T-cell (primary cell): ENCODE data around the gene EMC9. TPM values are rescaled to one million over a fixed set of nuclear protein-coding genes. Genes with fewer than 3 reads are reported as not detected.

Experiments
- ATAC-seq, 4 experiments: fragments of 200-7000 bp in 3 of 4; fragments of 150-1000 bp in 1 of 4; cut with Tn5 transposase; replicated peaks in 1 of 4; 1 replicate in 3 of 4; 2 replicates in 1 of 4; pipeline ENCODE4 v1.10.0; 2021; ENCODE audit warnings: moderate library complexity in 3 of 4, mild to moderate bottlenecking in 2 of 4, moderate number of reproducible peaks in 1 of 4
- CTCF ChIA-PET, 2 donors: fragments of 300-600 bp; sonication (Branson Sonifier 250); formaldehyde crosslinking; loops; one replicate each; lab custom pipeline; 2022; ENCODE audit warnings: antibody characterized with exemption in 2 of 2; lab: Charles Lee
- POLR2A ChIA-PET, 2 donors: fragments of 300-600 bp; sonication (Branson Sonifier 250); formaldehyde crosslinking; loops; one replicate each; lab custom pipeline; 2022; ENCODE audit warnings: antibody characterized with exemption in 2 of 2; lab: Charles Lee
- DNase-seq, 35 experiments: peaks; one replicate each; pipeline versions ENCODE4 v3.0.0 to v3.0.0-alpha.2; 2013 to 2023
- H3K27ac ChIP-seq: one replicate; pipeline ENCODE4 v1.5.1; 2013; ENCODE audit warnings: low read length
- H3K27me3 ChIP-seq, 2 experiments: replicated peaks in 1 of 2; 1 replicate in 1 of 2; 2 replicates in 1 of 2; pipeline versions ENCODE4 v1.6.1 to v1.7.0; 2013; ENCODE audit warnings: low read length in 1 of 2, mixed read lengths in 1 of 2; ENCODE audit not compliant: control insufficient read depth in 2 of 2, insufficient read depth in 2 of 2; ENCODE audit errors: extremely low read depth in 1 of 2
- H3K36me3 ChIP-seq, 2 donors: 1 replicate in 1 of 2; 2 replicates in 1 of 2; pipeline versions ENCODE4 v1.6.1 to v1.7.0; 2013; ENCODE audit warnings: low read length in 1 of 2; ENCODE audit not compliant: control insufficient read depth in 2 of 2, insufficient read depth in 1 of 2; ENCODE audit errors: extremely low read depth in 1 of 2
- H3K4me1 ChIP-seq, 2 experiments: 1 replicate in 1 of 2; 2 replicates in 1 of 2; pipeline versions ENCODE4 v1.6.1 to v1.7.0; 2013; ENCODE audit warnings: low read length in 2 of 2, mixed read lengths in 1 of 2; ENCODE audit not compliant: insufficient read depth in 2 of 2, control insufficient read depth in 1 of 2; ENCODE audit errors: extremely low read depth in 1 of 2
- H3K4me3 ChIP-seq, 2 donors: 1 replicate in 1 of 2; 2 replicates in 1 of 2; pipeline versions ENCODE4 v1.5.1 to v1.7.0; 2013; ENCODE audit warnings: mild to moderate bottlenecking in 2 of 2, low read length in 1 of 2, moderate library complexity in 1 of 2; ENCODE audit not compliant: control insufficient read depth in 1 of 2; ENCODE audit errors: extremely low read depth in 1 of 2
- H3K9me3 ChIP-seq: 2 replicates; pipeline ENCODE4 v1.7.0; 2013
- H3K27ac Mint-ChIP-seq, 2 donors: one replicate each; pipeline ENCODE4 v1.8.0; 2020 to 2021; ENCODE audit warnings: mild to moderate bottlenecking in 2 of 2, mixed read lengths in 2 of 2
- H3K27me3 Mint-ChIP-seq, 2 donors: one replicate each; pipeline ENCODE4 v1.8.0; 2021 to 2022; ENCODE audit warnings: mixed read lengths in 2 of 2
- H3K36me3 Mint-ChIP-seq: one replicate; pipeline ENCODE4 v1.8.0; 2021; ENCODE audit warnings: mixed read lengths
- H3K4me1 Mint-ChIP-seq, 3 donors: one replicate each; pipeline ENCODE4 v1.8.0; 2020 to 2022; ENCODE audit warnings: mixed read lengths in 3 of 3, mild to moderate bottlenecking in 1 of 3
- H3K4me3 Mint-ChIP-seq, 3 donors: one replicate each; pipeline ENCODE4 v1.8.0; 2020 to 2022; ENCODE audit warnings: mild to moderate bottlenecking in 3 of 3, mixed read lengths in 3 of 3, moderate library complexity in 3 of 3
- H3K9me3 Mint-ChIP-seq, 3 donors: one replicate each; pipeline ENCODE4 v1.8.0; 2020 to 2022; ENCODE audit warnings: mixed read lengths in 3 of 3
- WGBS: methylation state at CpG from one replicate; pipeline ENCODE4 v1.1.5; 2013; ENCODE audit warnings: missing lambda C conversion rate; ENCODE audit not compliant: insufficient coverage; 5-methylcytosine and 5-hydroxymethylcytosine counted together
- total RNA-seq, 35 experiments: library from RNA in 6 of 35; stranded (reverse) in 6 of 35; fragments of 120-200 nt in 1 of 35; gene quantifications; one replicate each; pipeline versions ENCODE4 v1.2.1 to v1.2.4 and lab custom pipeline; 2013 to 2026

The EMC9 gene
- total RNA-seq, 5 donors from 2014 or later (not counting 1 experiment from before 2014, with no cell fraction given) = 9.3 to 29.8 (median 20.8) TPM

- Histone ChIP-seq H3K9me3 (no peaks in the 10 kb centered on the region), H3K4me3 (peak overlapping the region; percentile 49 to 53), H3K36me3 (peaks cover 13 to 24% of the 10 kb centered on the region in 2 donors), H3K27me3 (no peaks in the 10 kb centered on the region), H3K27ac (peak overlapping the region; percentile 46), H3K4me1 (peaks cover 22 to 63% of the 10 kb centered on the region in 2 experiments)
- Mint-ChIP-seq H3K4me3 (peak overlapping the region; percentile 89 to 97 (median 91)), H3K27me3 (no peaks in the 10 kb centered on the region), H3K9me3 (no peaks in the 10 kb centered on the region), H3K36me3 (peaks cover 17% of the 10 kb centered on the region), H3K27ac (peak overlapping the region; percentile 91 to 95), H3K4me1 (peaks cover 62 to 67% (median 64%) of the 10 kb centered on the region in 3 donors)
- DNase-seq (peak in 1 of 35 experiments; percentile 10), ATAC-seq (peak in 2 of 4 experiments; percentile 0 to 1)
- POLR2A ChIA-PET = interaction anchor here (0.6 to 1.9 kb wide), 6 partner anchors 12 to 106 kb away, joined by 3 to 7 read pairs (median 4); partner anchors contain the start of genes DCAF11 (in 1 of the 2), IRF9 (in 1 of the 2), NRL (in 1 of the 2) and RNF31 (in 1 of the 2)
- 24% methylated on average over 9 of the region's 9 CpGs for WGBS
- CTCF ChIA-PET = interaction anchor here in 1 of 2 donors (0.6 to 3.1 kb wide), 7 partner anchors 12 to 119 kb away, joined by 3 to 18 read pairs (median 6); partner anchors contain the start of genes DCAF11, IRF9, NRL and PSME2
These were observed 5.9 kb downstream of the EMC9 start for GRCh38 chr14:24135584-24135833.

- Histone ChIP-seq H3K4me3 (no peak overlapping the region), H3K4me1 (peaks cover 17 to 48% of the 10 kb centered on the region in 2 experiments), H3K36me3 (peaks cover 6 to 17% of the 10 kb centered on the region in 2 donors), H3K9me3 (no peaks in the 10 kb centered on the region), H3K27me3 (no peaks in the 10 kb centered on the region), H3K27ac (no peak overlapping the region)
- Mint-ChIP-seq H3K27ac (peak overlapping the region in 1 of 2 donors; percentile 94), H3K36me3 (peaks cover 9% of the 10 kb centered on the region), H3K27me3 (no peaks in the 10 kb centered on the region), H3K4me3 (no peak overlapping the region), H3K4me1 (peaks cover 44 to 53% (median 48%) of the 10 kb centered on the region in 3 donors), H3K9me3 (no peaks in the 10 kb centered on the region)
- ATAC-seq = no peak
- ChIA-PET CTCF (interaction anchor here (0.7 to 1.5 kb wide), 4 partner anchors 13 to 92 kb away, joined by 3 to 9 read pairs (median 4); partner anchors contain the start of genes IRF9 (in 1 of the 2) and RNF31 (in 1 of the 2)), POLR2A (interaction anchor here (0.6 to 0.8 kb wide), 4 partner anchors 11 to 296 kb away, joined by 4 to 6 read pairs (median 5); partner anchors contain the start of genes DCAF11 (in 1 of the 2), KHNYN (in 1 of the 2) and NRL (in 1 of the 2))
- DNase-seq = no peak
- no CpG with 5 or more reads among the region's 1 CpG for WGBS
These were observed 7.7 kb downstream of the EMC9 start for GRCh38 chr14:24133735-24134134.

- Mint-ChIP-seq H3K27ac (peak overlapping the region; percentile 91 to 94), H3K4me3 (peak overlapping the region in 1 of 3 donors; percentile 61), H3K27me3 (no peaks in the 10 kb centered on the region), H3K36me3 (peaks cover 3% of the 10 kb centered on the region), H3K9me3 (no peaks in the 10 kb centered on the region), H3K4me1 (peaks cover 37 to 45% (median 40%) of the 10 kb centered on the region in 3 donors)
- Histone ChIP-seq H3K27me3 (no peaks in the 10 kb centered on the region), H3K4me3 (peak overlapping the region in 1 of 2 donors; percentile 40), H3K36me3 (peaks cover 0 to 10% of the 10 kb centered on the region in 2 donors), H3K27ac (peak overlapping the region; percentile 67), H3K9me3 (no peaks in the 10 kb centered on the region), H3K4me1 (peaks cover 17 to 40% of the 10 kb centered on the region in 2 experiments)
- POLR2A ChIA-PET = interaction anchor here in 1 of 2 donors (0.8 kb wide), 2 partner anchors 11 to 170 kb away, joined by 4 to 6 read pairs; no protein-coding TSS in a partner anchor
- CTCF ChIA-PET = no interaction called here
- DNase-seq (no peak), ATAC-seq (no peak)
- WGBS = no CpG with 5 or more reads among the region's 2 CpGs
These were observed 8.4 kb downstream of the EMC9 start for GRCh38 chr14:24132976-24133375.

GRCh38 chr14:24132061-24132685, 9.2 kb downstream of the EMC9 start:
- Mint-ChIP-seq H3K4me3 (peak overlapping the region; percentile 9 to 61 (median 13)), H3K27me3 (no peaks in the 10 kb centered on the region), H3K9me3 (no peaks in the 10 kb centered on the region), H3K36me3 (peaks cover 2% of the 10 kb centered on the region), H3K27ac (peak overlapping the region; percentile 91 to 94), H3K4me1 (peaks cover 34 to 39% (median 34%) of the 10 kb centered on the region in 3 donors)
- H3K4me3 ChIP-seq = no peak overlapping the region
- H3K36me3 ChIP-seq = peaks cover 0 to 2% of the 10 kb centered on the region in 2 donors
- peak in 19 of 35 experiments; percentile 20 to 55 (median 33) for DNase-seq
- H3K9me3 ChIP-seq = no peaks in the 10 kb centered on the region
- H3K27me3 ChIP-seq = no peaks in the 10 kb centered on the region
- H3K4me1 ChIP-seq = peaks cover 17 to 32% of the 10 kb centered on the region in 2 experiments
- CTCF ChIA-PET = no interaction called here
- WGBS = 35% methylated on average over 23 of the region's 24 CpGs
- ATAC-seq = peak in 2 of 4 experiments; percentile 19 to 24
- POLR2A ChIA-PET = no interaction called here
- H3K27ac ChIP-seq = peak overlapping the region; percentile 67

GRCh38 chr14:24131549-24131966, 9.8 kb downstream of the EMC9 start:
- H3K9me3 Mint-ChIP-seq = no peaks in the 10 kb centered on the region
- Histone ChIP-seq H3K4me1 (peaks cover 12 to 26% of the 10 kb centered on the region in 2 experiments), H3K4me3 (no peak overlapping the region), H3K36me3 (no peaks in the 10 kb centered on the region), H3K27me3 (no peaks in the 10 kb centered on the region), H3K9me3 (no peaks in the 10 kb centered on the region), H3K27ac (peak overlapping the region; percentile 67)
- ChIA-PET POLR2A (no interaction called here), CTCF (interaction anchor here in 1 of 2 donors (1.3 kb wide), 1 partner anchor 16 kb away, joined by 3 read pairs; no protein-coding TSS in a partner anchor)
- DNase-seq (no peak), ATAC-seq (no peak)
- H3K27ac Mint-ChIP-seq = peak overlapping the region; percentile 91 to 94
- H3K4me3 Mint-ChIP-seq = peak overlapping the region in 1 of 3 donors; percentile 61
- WGBS = 98% methylated on average over 10 of the region's 15 CpGs
- H3K36me3 Mint-ChIP-seq = no peaks in the 10 kb centered on the region
- H3K27me3 Mint-ChIP-seq = no peaks in the 10 kb centered on the region
- H3K4me1 Mint-ChIP-seq = peaks cover 27 to 32% (median 28%) of the 10 kb centered on the region in 3 donors
